HEK293T (cell line): ENCODE measurements around the gene ATP13A4.

Experiments
- CTCF ChIA-PET: fragments of 350-600 bp; formaldehyde crosslinking; extraction: SDS; loops from one replicate; lab custom pipeline; 2021; ENCODE audit warnings: antibody characterized with exemption, inconsistent platforms; lab: Yijun Ruan, JAX
- POLR2A ChIA-PET: fragments of 350-600 bp; formaldehyde crosslinking; extraction: SDS; loops from one replicate; lab custom pipeline; 2020; ENCODE audit warnings: antibody characterized with exemption, inconsistent platforms; lab: Yijun Ruan, JAX
- DNase-seq: peaks from one replicate; pipeline ENCODE4 v3.0.0; 2012; ENCODE audit warnings: mixed read lengths; ENCODE audit errors: extremely low spot score
- ARNT ChIP-seq: fragments of 450-650 bp; IDR thresholded peaks from 2 replicates; pipeline ENCODE4 v1.6.1; 2017; ENCODE audit warnings: mild to moderate bottlenecking
- BHLHE40 ChIP-seq: fragments of 450-650 bp; IDR thresholded peaks from 2 replicates; pipeline ENCODE4 v1.6.1; 2016; ENCODE audit warnings: mild to moderate bottlenecking, moderate library complexity, borderline replicate concordance
- CTBP1 ChIP-seq: fragments of 450-650 bp; IDR thresholded peaks from 2 replicates; pipeline ENCODE4 v1.6.1; 2016; ENCODE audit warnings: borderline replicate concordance
- ELF4 ChIP-seq: fragments of 450-650 bp; IDR thresholded peaks from 2 replicates; pipeline ENCODE4 v1.6.1; 2017; ENCODE audit warnings: antibody characterized with exemption
- FOXA1 ChIP-seq: fragments of 450-650 bp; IDR thresholded peaks from 2 replicates; pipeline ENCODE4 v1.6.1; 2016; ENCODE audit warnings: mild to moderate bottlenecking
- FOXK2 ChIP-seq: fragments of 450-650 bp; IDR thresholded peaks from 2 replicates; pipeline ENCODE4 v1.6.1; 2016; ENCODE audit warnings: mild to moderate bottlenecking
- FOXM1 ChIP-seq: fragments of 450-650 bp; IDR thresholded peaks from 2 replicates; pipeline ENCODE4 v1.6.1; 2017; ENCODE audit warnings: mild to moderate bottlenecking, borderline replicate concordance
- HDGF ChIP-seq: fragments of 450-650 bp; IDR thresholded peaks from 2 replicates; pipeline ENCODE4 v1.6.1; 2017; ENCODE audit warnings: antibody characterized with exemption, borderline replicate concordance
- L3MBTL2 ChIP-seq: fragments of 450-650 bp; conservative IDR thresholded peaks from 2 replicates; pipeline ENCODE4 v1.6.1; 2016; ENCODE audit warnings: mild to moderate bottlenecking
- LEF1 ChIP-seq: fragments of 450-650 bp; IDR thresholded peaks from 2 replicates; pipeline ENCODE4 v1.6.1; 2017; ENCODE audit warnings: mild to moderate bottlenecking, borderline replicate concordance
- NFRKB ChIP-seq: fragments of 450-650 bp; IDR thresholded peaks from 2 replicates; pipeline ENCODE4 v1.6.1; 2016; ENCODE audit warnings: mild to moderate bottlenecking, moderate library complexity
- PKNOX1 ChIP-seq: fragments of 450-650 bp; IDR thresholded peaks from 2 replicates; pipeline ENCODE4 v1.6.1; 2016
- SP1 ChIP-seq: fragments of 450-650 bp; IDR thresholded peaks from 2 replicates; pipeline ENCODE4 v1.6.1; 2017
- SUZ12 ChIP-seq: fragments of 450-650 bp; IDR thresholded peaks from 2 replicates; pipeline ENCODE4 v1.6.1; 2016; ENCODE audit warnings: mild to moderate bottlenecking
- TARDBP ChIP-seq: fragments of 450-650 bp; IDR thresholded peaks from 2 replicates; pipeline ENCODE4 v1.6.1; 2016
- ZNF384 ChIP-seq: fragments of 450-650 bp; IDR thresholded peaks from 2 replicates; pipeline ENCODE4 v1.6.1; 2016

Gene ATP13A4

DNA sequence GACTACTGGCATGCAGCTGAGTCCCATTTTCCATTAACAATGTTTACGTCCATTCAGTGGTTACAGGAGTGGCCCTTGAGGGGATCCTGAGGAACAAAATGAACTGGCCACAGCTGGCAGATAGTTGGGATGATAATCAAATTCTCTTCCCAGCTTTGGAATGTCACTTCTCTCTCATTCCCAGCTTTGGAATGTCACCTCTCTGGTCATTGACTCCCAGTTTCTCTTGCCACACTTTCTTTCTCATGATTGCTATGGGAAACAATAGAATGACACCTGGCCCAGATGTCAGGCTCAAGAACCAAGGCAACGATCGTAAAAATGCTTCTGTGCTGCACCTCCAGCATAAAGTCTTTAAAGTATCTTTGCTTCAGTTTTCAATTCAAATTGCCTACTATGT, 34.0 kb downstream of the ATP13A4 start:
- POLR2A ChIA-PET, result no interaction called here
- no peak for DNase-seq
- CTCF ChIA-PET, result no interaction called here
- TF ChIP-seq FOXM1 (no peak), FOXK2 (no peak), TARDBP (no peak), ELF4 (no peak), FOXA1 (no peak), SP1 (no peak)

- ChIA-PET POLR2A (no interaction called here), CTCF (no interaction called here)
- no peak for DNase-seq
- TF ChIP-seq TARDBP (no peak), ELF4 (no peak), PKNOX1 (no peak), ARNT (no peak), NFRKB (no peak), SP1 (no peak)
Observed at GRCh38 chr3:193515966-193516365, 38.7 kb downstream of the ATP13A4 start.

GRCh38 chr3:193510154-193510553, 44.5 kb downstream of the ATP13A4 start:
- ChIA-PET CTCF (no interaction called here), POLR2A (no interaction called here)
- no peak for TF ChIP-seq FOXM1
- TF ChIP-seq PKNOX1, result no peak
- no peak for TF ChIP-seq LEF1
- no peak for TF ChIP-seq CTBP1
- TF ChIP-seq L3MBTL2, result no peak
- no peak for TF ChIP-seq FOXK2
- no peak for TF ChIP-seq SP1
- DNase-seq, result no peak

- ChIA-PET CTCF (no interaction called here), POLR2A (no interaction called here)
- TF ChIP-seq NFRKB (no peak), FOXK2 (no peak), FOXA1 (no peak), ELF4 (no peak), ARNT (no peak), TARDBP (no peak), SP1 (no peak), ZNF384 (no peak), PKNOX1 (no peak), SUZ12 (no peak), LEF1 (no peak), BHLHE40 (no peak)
- no peak for DNase-seq
Observed at GRCh38 chr3:193509103-193509965, 45.4 kb downstream of the ATP13A4 start.

- POLR2A ChIA-PET, result no interaction called here
- CTCF ChIA-PET, result no interaction called here
Observed at GRCh38 chr3:193508108-193508507, 46.6 kb downstream of the ATP13A4 start.

DNA sequence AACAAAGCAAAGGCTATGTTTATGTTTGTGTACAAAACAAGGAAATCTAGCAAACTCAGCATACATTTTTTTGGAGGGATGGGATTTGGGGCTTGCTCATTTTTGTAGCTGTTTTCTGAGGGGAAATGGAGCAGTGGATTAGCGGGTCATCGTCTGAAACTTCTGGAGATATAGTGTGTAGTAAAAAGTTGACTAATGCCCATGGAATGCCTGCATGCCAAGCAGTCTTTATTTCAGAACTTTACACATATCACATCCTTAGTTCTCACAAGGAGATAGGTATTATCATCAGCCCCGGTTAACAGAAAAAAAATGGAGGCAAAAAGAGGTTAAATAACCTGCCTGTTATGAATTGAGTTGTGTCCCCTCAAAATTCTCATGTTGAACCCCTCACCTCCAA, 47.1 kb downstream of the ATP13A4 start:
- CTCF ChIA-PET, result no interaction called here
- TF ChIP-seq BHLHE40, result no peak
- no peak for TF ChIP-seq HDGF
- no peak for TF ChIP-seq ELF4
- no peak for TF ChIP-seq SP1
- TF ChIP-seq SUZ12, result no peak
- no peak for TF ChIP-seq TARDBP
- no peak for TF ChIP-seq ARNT
- no peak for TF ChIP-seq CTBP1
- TF ChIP-seq FOXA1, result no peak
- TF ChIP-seq FOXK2, result no peak
- no peak for TF ChIP-seq ZNF384
- no peak for TF ChIP-seq LEF1
- TF ChIP-seq PKNOX1, result no peak
- TF ChIP-seq FOXM1, result no peak
- no peak for TF ChIP-seq L3MBTL2
- DNase-seq, result no peak
- POLR2A ChIA-PET, result no interaction called here

More at GRCh38 chr3:193508108-193508507, 46.6 kb downstream of the ATP13A4 start:
- TF ChIP-seq CTBP1 (no peak), SP1 (no peak)
- no peak for DNase-seq
